Measurements from ENCODE around the gene SP140.

DNA sequence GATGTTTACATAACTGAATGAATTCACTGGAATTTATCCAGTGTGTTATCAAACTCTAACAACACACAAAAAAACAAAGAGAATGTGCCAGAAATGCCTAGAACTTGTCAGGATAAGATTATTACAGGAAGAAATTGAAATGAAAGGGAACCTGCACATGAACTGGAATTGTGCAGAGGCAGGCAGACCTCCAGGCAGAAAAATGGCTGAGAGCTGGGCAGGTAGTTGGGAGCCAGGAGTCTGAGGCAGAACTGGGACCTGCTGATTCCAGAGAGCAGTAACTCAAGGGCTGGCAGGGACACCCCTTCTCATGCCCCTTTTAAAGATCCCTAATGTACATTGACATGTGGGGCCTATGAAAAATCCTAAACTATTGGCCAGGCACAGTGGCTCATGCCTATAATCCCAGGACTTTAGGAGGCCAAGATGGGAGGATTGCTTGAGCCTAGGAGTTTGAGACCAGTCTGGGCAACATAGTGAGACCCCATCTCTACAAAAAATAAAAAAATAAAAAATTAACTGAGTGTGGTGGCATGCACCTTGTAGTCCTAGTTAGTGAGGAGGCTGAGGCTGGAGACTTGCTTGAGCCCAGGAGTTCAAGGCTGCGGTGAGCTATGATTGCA is 5.1 kb upstream of the SP140 start:
- TF ChIP-seq, protein P1, sequence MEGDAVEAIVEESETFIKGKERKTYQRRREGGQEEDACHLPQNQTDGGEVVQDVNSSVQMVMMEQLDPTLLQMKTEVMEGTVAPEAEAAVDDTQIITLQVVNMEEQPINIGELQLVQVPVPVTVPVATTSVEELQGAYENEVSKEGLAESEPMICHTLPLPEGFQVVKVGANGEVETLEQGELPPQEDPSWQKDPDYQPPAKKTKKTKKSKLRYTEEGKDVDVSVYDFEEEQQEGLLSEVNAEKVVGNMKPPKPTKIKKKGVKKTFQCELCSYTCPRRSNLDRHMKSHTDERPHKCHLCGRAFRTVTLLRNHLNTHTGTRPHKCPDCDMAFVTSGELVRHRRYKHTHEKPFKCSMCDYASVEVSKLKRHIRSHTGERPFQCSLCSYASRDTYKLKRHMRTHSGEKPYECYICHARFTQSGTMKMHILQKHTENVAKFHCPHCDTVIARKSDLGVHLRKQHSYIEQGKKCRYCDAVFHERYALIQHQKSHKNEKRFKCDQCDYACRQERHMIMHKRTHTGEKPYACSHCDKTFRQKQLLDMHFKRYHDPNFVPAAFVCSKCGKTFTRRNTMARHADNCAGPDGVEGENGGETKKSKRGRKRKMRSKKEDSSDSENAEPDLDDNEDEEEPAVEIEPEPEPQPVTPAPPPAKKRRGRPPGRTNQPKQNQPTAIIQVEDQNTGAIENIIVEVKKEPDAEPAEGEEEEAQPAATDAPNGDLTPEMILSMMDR (conservative IDR thresholded peaks at IDR 0.05 in 1 of 2, IDR thresholded peaks at IDR 0.05 in 1 of 2; ENCODE audit: extremely low read depth in 1 of 2, insufficient read depth in 1 of 2, low read depth in 1 of 2, low read length in 2 of 2): no peak
- no peak for TF ChIP-seq EZH2 (IDR thresholded peaks at IDR 0.05; ENCODE audit: borderline replicate concordance, low read length)
